T-helper 17 cell (primary cell): ENCODE results near the gene DAZAP2. TPM values are rescaled to one million over a fixed set of nuclear protein-coding genes. Genes with fewer than 3 reads are reported as not detected.
"Not testable (repeated sequence)": the region's sequence is repeated elsewhere in the genome, so short reads cannot be mapped to it uniquely, and the experiment has no call there.

Experiments used
- ATAC-seq: fragments of 150-1000 bp; cut with Tn5 transposase; 2 replicates; pipeline ENCODE4 v1.10.0; 2021; ENCODE audit warnings: mild to moderate bottlenecking, moderate library complexity
- DNase-seq, 3 donors: peaks; one replicate each; pipeline versions ENCODE4 v3.0.0 to v3.0.0-alpha.2; 2020 to 2021
- H3K9me3 ChIP-seq: one replicate; pipeline ENCODE4 v1.7.0; 2013; ENCODE audit warnings: low read length, mild to moderate bottlenecking; ENCODE audit not compliant: control insufficient read depth, poor library complexity, severe bottlenecking
- H3K27ac Mint-ChIP-seq: one replicate; pipeline ENCODE4 v1.8.0; 2022; ENCODE audit warnings: mild to moderate bottlenecking, moderate library complexity, mixed read lengths
- H3K27me3 Mint-ChIP-seq: one replicate; pipeline ENCODE4 v1.8.0; 2022; ENCODE audit warnings: mixed read lengths
- H3K36me3 Mint-ChIP-seq: one replicate; pipeline ENCODE4 v1.8.0; 2022; ENCODE audit warnings: low read depth, mixed read lengths
- H3K4me1 Mint-ChIP-seq: one replicate; pipeline ENCODE4 v1.8.0; 2022; ENCODE audit warnings: mild to moderate bottlenecking, mixed read lengths
- H3K4me3 Mint-ChIP-seq: one replicate; pipeline ENCODE4 v1.8.0; 2022; ENCODE audit warnings: mild to moderate bottlenecking, moderate library complexity, mixed read lengths
- total RNA-seq, 4 donors: library from RNA in 2 of 4; stranded (reverse) in 2 of 4; gene quantifications; one replicate each; pipeline ENCODE4 v1.2.3 and lab custom pipeline; 2022 to 2026

Gene DAZAP2
- total RNA-seq, 2 donors from 2014 or later: 273 to 335 TPM

GRCh38 chr12:51270951-51271518 lies 32.4 kb downstream of the DAZAP2 start:
- no peak for DNase-seq
- ATAC-seq: no peak
- H3K36me3 Mint-ChIP-seq: no peaks in the 10 kb centered on the region
- H3K4me3 Mint-ChIP-seq: peak overlapping the region; percentile 97
- no peaks in the 10 kb centered on the region for H3K27me3 Mint-ChIP-seq
- H3K27ac Mint-ChIP-seq: peak overlapping the region; percentile 90
- H3K9me3 ChIP-seq: no peaks in the 10 kb centered on the region
- peaks cover 21% of the 10 kb centered on the region for H3K4me1 Mint-ChIP-seq

GRCh38 chr12:51272810-51273209 lies 34.2 kb downstream of the DAZAP2 start:
- H3K4me1 Mint-ChIP-seq: peaks cover 19% of the 10 kb centered on the region
- H3K27ac Mint-ChIP-seq, H3K9me3 ChIP-seq, H3K36me3 Mint-ChIP-seq, DNase-seq, ATAC-seq, H3K27me3 Mint-ChIP-seq, H3K4me3 Mint-ChIP-seq: not testable (repeated sequence)

- no peak overlapping the region for H3K27ac Mint-ChIP-seq
- H3K36me3 Mint-ChIP-seq: no peaks in the 10 kb centered on the region
- DNase-seq: no peak
- no peaks in the 10 kb centered on the region for H3K9me3 ChIP-seq
- H3K4me1 Mint-ChIP-seq: peaks cover 12% of the 10 kb centered on the region
- H3K27me3 Mint-ChIP-seq: no peaks in the 10 kb centered on the region
- no peak overlapping the region for H3K4me3 Mint-ChIP-seq
- ATAC-seq: no peak
Measured at GRCh38 chr12:51275088-51275487, 36.5 kb downstream of the DAZAP2 start.

DNA sequence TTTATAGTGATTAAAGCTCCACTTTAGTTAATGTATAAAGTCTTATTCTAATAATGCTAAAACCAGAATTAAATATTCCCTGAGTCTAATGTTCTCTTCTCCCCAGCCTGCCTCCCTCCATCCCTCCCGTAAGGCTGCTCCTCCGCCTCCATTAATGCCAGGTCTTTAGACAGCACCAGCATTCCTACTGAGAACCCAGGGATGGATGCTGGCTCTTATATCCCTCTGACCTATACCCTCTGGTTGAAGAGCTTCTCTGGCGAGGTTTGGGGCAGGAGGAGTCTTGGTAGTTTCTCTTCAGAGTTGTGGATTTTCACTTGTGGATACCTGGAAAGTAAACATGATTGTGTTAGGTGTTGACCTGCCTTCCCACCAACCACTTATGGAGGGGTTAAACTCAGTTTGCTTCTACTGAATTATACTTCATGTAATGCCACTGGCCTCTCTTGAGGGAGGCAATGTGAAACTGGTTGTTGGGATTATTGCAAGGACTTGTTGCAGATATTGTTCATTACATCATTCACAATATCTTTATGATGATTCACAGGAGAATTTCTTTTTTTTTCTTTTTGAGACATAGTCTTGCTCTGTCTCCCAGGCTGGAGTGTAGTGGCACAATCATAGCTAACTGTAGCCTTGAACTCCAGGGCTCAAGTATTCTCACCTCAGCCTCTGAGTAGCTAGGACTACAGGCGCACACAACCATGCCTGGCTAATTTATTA lies 42.7 kb downstream of the DAZAP2 start:
- DNase-seq (no peak), ATAC-seq (no peak)
- no peak overlapping the region for H3K27ac Mint-ChIP-seq
- H3K27me3 Mint-ChIP-seq: no peaks in the 10 kb centered on the region
- H3K4me1 Mint-ChIP-seq: peaks cover 2% of the 10 kb centered on the region
- no peaks in the 10 kb centered on the region for H3K36me3 Mint-ChIP-seq
- H3K9me3 ChIP-seq: no peaks in the 10 kb centered on the region
- H3K4me3 Mint-ChIP-seq: no peak overlapping the region

DNA sequence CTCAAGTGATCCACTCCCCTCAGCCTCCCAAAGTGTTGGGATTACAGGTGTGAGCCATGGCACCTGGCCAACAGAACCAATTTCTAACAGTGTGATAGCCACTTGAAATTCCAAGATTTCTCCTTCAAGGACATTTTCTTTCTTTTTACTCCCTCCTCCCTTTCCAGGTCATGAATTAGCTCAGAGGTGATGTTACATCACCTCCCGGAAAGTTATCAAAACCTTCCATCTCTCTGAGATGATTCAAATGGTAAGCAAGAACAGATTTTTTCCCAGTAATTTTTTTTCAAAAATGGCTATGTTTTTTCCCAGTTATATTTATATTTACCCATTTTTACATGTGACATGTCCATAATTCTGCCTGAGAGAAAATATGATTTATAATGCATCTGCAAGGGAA lies 47.2 kb downstream of the DAZAP2 start:
- Mint-ChIP-seq H3K27me3 (no peaks in the 10 kb centered on the region), H3K4me1 (no peaks in the 10 kb centered on the region), H3K4me3 (no peak overlapping the region), H3K27ac (peak overlapping the region; percentile 74), H3K36me3 (peaks cover 2% of the 10 kb centered on the region)
- DNase-seq: no peak
- no peak for ATAC-seq
- no peaks in the 10 kb centered on the region for H3K9me3 ChIP-seq

- not testable (repeated sequence) for H3K9me3 ChIP-seq, H3K4me3 Mint-ChIP-seq, H3K27me3 Mint-ChIP-seq, H3K36me3 Mint-ChIP-seq, ATAC-seq, H3K4me1 Mint-ChIP-seq, DNase-seq
- peak overlapping the region; percentile 79 for H3K27ac Mint-ChIP-seq
Measured at GRCh38 chr12:51291603-51292513, 53.2 kb downstream of the DAZAP2 start.

Other genes starting within 250 kb of the DAZAP2 start
- 10 to 100 TPM; 47.6 to 51.5 TPM for gene SLC11A2, start 212.4 kb upstream of the DAZAP2 start, total RNA-seq
- gene LETMD1, start 190.5 kb upstream of the DAZAP2 start, total RNA-seq: 10 to 100 TPM; 56.2 to 56.6 TPM
- gene CSRNP2, start 155.2 kb upstream of the DAZAP2 start, total RNA-seq: 10 to 100 TPM; 19.2 to 19.9 TPM
- gene TFCP2, start 65.7 kb upstream of the DAZAP2 start, total RNA-seq: 10 to 100 TPM; 15.7 to 20.5 TPM
- gene POU6F1, start 20.8 kb upstream of the DAZAP2 start, total RNA-seq: 10 to 100 TPM; 22.5 to 32.8 TPM
- 1 to 10 TPM; 1.9 to 3.4 TPM for gene SMAGP, start 31.6 kb downstream of the DAZAP2 start, total RNA-seq
- gene BIN2, start 85.3 kb downstream of the DAZAP2 start, total RNA-seq: 100 to 1,000 TPM; 216 to 233 TPM
- gene CELA1, start 107.9 kb downstream of the DAZAP2 start, total RNA-seq: under 1 TPM in 1 of 2 donors, not detected in 1; 0.50 TPM
- gene GALNT6, start 152.6 kb downstream of the DAZAP2 start, total RNA-seq: 10 to 100 TPM in 1 of 2 donors, 1 to 10 TPM in 1; 7.0 to 12.6 TPM
- 1 to 10 TPM in 1 of 2 donors, under 1 TPM in 1; 0.83 to 1.6 TPM for gene SLC4A8, start 186.0 kb downstream of the DAZAP2 start, total RNA-seq